Adrenal gland (tissue), 12 donors: ENCODE results near the gene IQCB1. TPM values are rescaled to one million over a fixed set of nuclear protein-coding genes. Genes with fewer than 3 reads are reported as not detected.

ENCODE experiments used
- DNase-seq, 7 donors: peaks; one replicate each; pipeline ENCODE4 v3.0.0-alpha.2; 2019 to 2020
- H3K27ac ChIP-seq, 5 donors: fragments of 200-600 bp; sonication (generic) in 4 of 5; 1 replicate in 3 of 5; 2 replicates in 2 of 5; pipeline versions ENCODE4 v1.5.1 to v1.8.0; 2016 to 2020; ENCODE audit warnings: mild to moderate bottlenecking in 1 of 5
- H3K27me3 ChIP-seq: fragments of 200-600 bp; 2 replicates; pipeline ENCODE4 v1.8.0; 2021
- H3K36me3 ChIP-seq, 2 donors: fragments of 200-600 bp; replicated peaks in 1 of 2; 1 replicate in 1 of 2; 2 replicates in 1 of 2; pipeline versions ENCODE4 v1.5.1 to v1.8.0; 2018 to 2022
- H3K4me1 ChIP-seq, 2 donors: fragments of 200-600 bp; replicated peaks in 1 of 2; 1 replicate in 1 of 2; 2 replicates in 1 of 2; pipeline versions ENCODE4 v1.5.1 to v1.8.0; 2018 to 2021
- H3K4me3 ChIP-seq, 4 donors: fragments of 200-600 bp; sonication (generic) in 3 of 4; one replicate each; pipeline ENCODE4 v1.5.1; 2016 to 2018
- H3K9me3 ChIP-seq, 3 donors: fragments of 200-600 bp; sonication (generic) in 1 of 3; replicated peaks in 1 of 3; 1 replicate in 2 of 3; 2 replicates in 1 of 3; pipeline versions ENCODE4 v1.5.1 to v1.8.0; 2016 to 2021
- CTCF ChIP-seq, 6 experiments: fragments of 450-650 bp in 4 of 6; fragments of 200-600 bp in 2 of 6; sonication (generic) in 1 of 6; IDR thresholded peaks; 1 replicate in 5 of 6; 2 replicates in 1 of 6; pipeline versions ENCODE4 v1.5.1 to v1.8.0; 2016 to 2021; ENCODE audit warnings: antibody characterized with exemption in 6 of 6, mild to moderate bottlenecking in 2 of 6, moderate library complexity in 1 of 6
- POLR2A ChIP-seq, 2 donors: fragments of 450-650 bp; IDR thresholded peaks; one replicate each; pipeline ENCODE4 v1.6.1; 2017; ENCODE audit warnings: antibody characterized with exemption in 2 of 2, mild to moderate bottlenecking in 2 of 2, moderate library complexity in 1 of 2
- WGBS, 4 donors: extraction: QIAGEN DNeasy Blood & Tissue Kit in 2 of 4; methylation state at CpG; one replicate each; pipeline versions ENCODE4 v1.1.5 to v1.1.7; 2013 to 2017; 5-methylcytosine and 5-hydroxymethylcytosine counted together
- intact Hi-C, 2 donors: fragments of 100-400 bp; cut with DNase I; formaldehyde crosslinking; loops; one replicate each; pipeline versions ENCODE4 v1.14.1 to v1.15.0; 2022 to 2023
- polyA plus RNA-seq, 3 donors: library from polyadenylated mRNA; stranded (reverse); fragments of 200-250 nt in 2 of 3; fragments of 350-450 nt in 1 of 3; fragmentation: Illumina TruSeq in 1 of 3; extraction: RNeasy Lipid Tissue Mini Kit (QIAGEN cat#74804) in 1 of 3; gene quantifications; one replicate each; pipeline ENCODE4 v1.2.3, GENCODE V29; 2013 to 2014
- total RNA-seq, 9 donors: library from RNA; depleted of rRNA in 4 of 9; stranded (reverse); fragments of >200 nt in 4 of 9; fragments of 120-200 nt in 1 of 9; fragmentation: NEBNext Ultra II Directional in 1 of 9; extraction: Animal tissue kit (Norgen Biotek cat#: 25700) in 1 of 9; gene quantifications; one replicate each; pipeline versions ENCODE4 v1.1.0 to v1.2.4, GENCODE V29; 2013 to 2023
- donor health status: healthy with polysubstance abuse.
- donor health status: Bipolar disorder and iron deficiency.
- donor health status: DM: yes; HTN: yes; CAD: no.
- donor health status: DM: no; HTN: no; CAD: no.
- donor health status: DM: no; HTN: no; CAD: no.
- donor health status: DM: yes; HTN: yes; CAD: no.

IQCB1 gene
- total and polyA plus RNA-seq, 12 donors: 6.5 to 22.9 (median 10.8) TPM

GRCh38 chr3:121752261-121752660 lies 82.6 kb downstream of the IQCB1 start:
- Histone ChIP-seq H3K27ac (no peak overlapping the region), H3K4me3 (no peak overlapping the region), H3K27me3 (no peaks in the 10 kb centered on the region), H3K36me3 (no peaks in the 10 kb centered on the region), H3K9me3 (no peaks in the 10 kb centered on the region), H3K4me1 (peaks cover 9 to 21% of the 10 kb centered on the region in 2 donors)
- no peak for DNase-seq
- intact Hi-C loops: no loop called here
- TF ChIP-seq POLR2A (IDR thresholded peaks at IDR 0.05) (no peak), CTCF (IDR thresholded peaks at IDR 0.05) (no peak)
- 75 to 86% (median 80%) methylated on average over 1 of the region's 1 CpG for WGBS, 4 donors

- H3K4me1 ChIP-seq: peaks cover 10 to 35% of the 10 kb centered on the region in 2 donors
Observed at GRCh38 chr3:121750087-121750415, 84.8 kb downstream of the IQCB1 start.

GRCh38 chr3:121749276-121750086 lies 85.4 kb downstream of the IQCB1 start, which contains the start of gene GOLGB1:
TSS of gene GOLGB1 (minus strand) at chr3:121749741. CDS start at chr3:121730971, 18,770 bp downstream.
- DNase-seq: peak; percentile 94 to 99 (median 98)
- Histone ChIP-seq H3K27ac (peak within 1 kb of the TSS; percentile 87 to 97 (median 96)), H3K4me3 (peak within 1 kb of the TSS; percentile 62 to 97 (median 74)), H3K27me3 (no peaks in the 10 kb centered on the region), H3K4me1 (peaks cover 10 to 39% of the 10 kb centered on the region in 2 donors), H3K36me3 (no peaks in the 10 kb centered on the region), H3K9me3 (no peaks in the 10 kb centered on the region)
- peak; percentile 99 for TF ChIP-seq POLR2A (IDR thresholded peaks at IDR 0.05)
- peak in 2 of 6 experiments; percentile 21 to 22 for TF ChIP-seq CTCF (IDR thresholded peaks at IDR 0.05)
- 0 to 1% (median 1%) methylated on average over 32 to 51 of the region's 51 CpGs for WGBS, 4 donors
- intact Hi-C loops: no loop called here

More at GRCh38 chr3:121750087-121750415, 84.8 kb downstream of the IQCB1 start:
- H3K4me3 ChIP-seq: peak overlapping the region in 3 of 4 donors; percentile 23 to 75 (median 52)
- H3K36me3 ChIP-seq: no peaks in the 10 kb centered on the region
- peak overlapping the region in 3 of 5 donors; percentile 52 to 96 (median 87) for H3K27ac ChIP-seq
- 1 to 2% (median 2%) methylated on average over 7 to 9 of the region's 9 CpGs for WGBS, 4 donors
- H3K9me3 ChIP-seq: no peaks in the 10 kb centered on the region
- DNase-seq: no peak
- intact Hi-C loops: no loop called here
- H3K27me3 ChIP-seq: no peaks in the 10 kb centered on the region
- no peak for TF ChIP-seq CTCF (IDR thresholded peaks at IDR 0.05)
- TF ChIP-seq POLR2A (IDR thresholded peaks at IDR 0.05): no peak

GRCh38 chr3:121748680-121749275 lies 86.1 kb downstream of the IQCB1 start:
- H3K36me3 ChIP-seq: no peaks in the 10 kb centered on the region
- H3K9me3 ChIP-seq: no peaks in the 10 kb centered on the region
- TF ChIP-seq POLR2A (IDR thresholded peaks at IDR 0.05) (no peak), CTCF (IDR thresholded peaks at IDR 0.05) (no peak)
- peak; percentile 66 to 87 (median 80) for DNase-seq
- no peaks in the 10 kb centered on the region for H3K27me3 ChIP-seq
- H3K4me3 ChIP-seq: peak overlapping the region; percentile 62 to 97 (median 74)
- peaks cover 10 to 46% of the 10 kb centered on the region in 2 donors for H3K4me1 ChIP-seq
- intact Hi-C loops: no loop called here
- H3K27ac ChIP-seq: peak overlapping the region; percentile 87 to 97 (median 96)
- 0 to 1% (median 1%) methylated on average over 15 to 17 of the region's 17 CpGs for WGBS, 4 donors
